GM18499 (cell line): ENCODE data around the gene SUGCT.
"Not testable (repeated sequence)": the region's sequence is repeated elsewhere in the genome, so short reads cannot be mapped to it uniquely, and the experiment has no call there.

ENCODE experiments used
- ATAC-seq: cut with Tn5 transposase; IDR thresholded peaks from one replicate; pipeline ENCODE4 v1.9.1; 2021; ENCODE audit warnings: moderate number of reproducible peaks; ENCODE audit not compliant: insufficient read depth, unreplicated experiment

SUGCT gene

GRCh38 chr7:40374575-40374974 lies 239.8 kb downstream of the SUGCT start:
- no peak for ATAC-seq

GRCh38 chr7:40380111-40380510 lies 245.3 kb downstream of the SUGCT start:
- no peak for ATAC-seq

- no peak for ATAC-seq
Observed at GRCh38 chr7:40382145-40382544, 247.3 kb downstream of the SUGCT start.

GRCh38 chr7:40393660-40394059 lies 258.9 kb downstream of the SUGCT start:
- no peak for ATAC-seq

- ATAC-seq, result no peak
Observed at GRCh38 chr7:40394400-40394799, 259.6 kb downstream of the SUGCT start.

GRCh38 chr7:40400525-40400924 lies 265.7 kb downstream of the SUGCT start:
- ATAC-seq, result no peak

GRCh38 chr7:40401406-40401805 lies 266.6 kb downstream of the SUGCT start:
- no peak for ATAC-seq

- no peak for ATAC-seq
Observed at GRCh38 chr7:40402661-40403060, 267.9 kb downstream of the SUGCT start.

GRCh38 chr7:40403703-40404476 lies 269.1 kb downstream of the SUGCT start:
- ATAC-seq, result no peak

- ATAC-seq, result no peak
Observed at GRCh38 chr7:40405991-40406390, 271.2 kb downstream of the SUGCT start.

- no peak for ATAC-seq
Observed at GRCh38 chr7:40412323-40412722, 277.5 kb downstream of the SUGCT start.

- ATAC-seq, result not testable (repeated sequence)
Observed at GRCh38 chr7:40414704-40415103, 279.9 kb downstream of the SUGCT start.

- ATAC-seq, result no peak
Observed at GRCh38 chr7:40418448-40418847, 283.6 kb downstream of the SUGCT start.

- ATAC-seq, result no peak
Observed at GRCh38 chr7:40418983-40419382, 284.2 kb downstream of the SUGCT start.

- no peak for ATAC-seq
Observed at GRCh38 chr7:40419806-40420205, 285.0 kb downstream of the SUGCT start.

GRCh38 chr7:40421433-40421832 lies 286.6 kb downstream of the SUGCT start:
- ATAC-seq, result no peak

- ATAC-seq, result no peak
Observed at GRCh38 chr7:40425696-40426095, 290.9 kb downstream of the SUGCT start.

GRCh38 chr7:40428421-40428820 lies 293.6 kb downstream of the SUGCT start:
- no peak for ATAC-seq

GRCh38 chr7:40429826-40430225 lies 295.0 kb downstream of the SUGCT start:
- ATAC-seq, result no peak

GRCh38 chr7:40432046-40432445 lies 297.2 kb downstream of the SUGCT start:
- ATAC-seq, result no peak

- no peak for ATAC-seq
Observed at GRCh38 chr7:40436710-40437109, 301.9 kb downstream of the SUGCT start.

- no peak for ATAC-seq
Observed at GRCh38 chr7:40437498-40437897, 302.7 kb downstream of the SUGCT start.
